ENCODE measurements around the gene SPG11.
"Not testable (repeated sequence)": the region's sequence is repeated elsewhere in the genome, so short reads cannot be mapped to it uniquely, and the experiment has no call there.

Gene SPG11

DNA sequence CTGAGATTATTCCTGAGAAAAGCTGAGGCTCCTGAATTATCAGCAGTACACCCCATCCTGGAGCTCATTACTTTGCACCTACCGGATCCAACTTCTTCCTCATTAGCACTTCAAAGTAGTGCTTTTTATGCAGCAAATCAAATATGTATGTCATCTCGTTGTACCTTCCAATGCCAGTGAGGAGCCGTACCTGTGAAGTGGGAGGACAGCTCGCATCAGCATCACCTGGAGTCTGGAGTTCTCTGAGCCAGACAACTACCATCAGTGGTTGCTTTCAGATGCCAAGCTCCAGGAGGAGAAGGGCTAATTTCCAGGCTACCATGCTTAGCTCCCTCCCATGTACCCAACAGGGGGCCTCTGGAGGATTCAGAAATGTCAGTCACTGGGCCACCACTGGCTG, 94.1 kb downstream of the SPG11 start:
- ChIA-PET POLR2A (no interaction called here), CTCF (interaction anchor here (0.6 to 0.8 kb wide), 2 partner anchors 10 to 110 kb away, joined by 3 to 6 read pairs; no protein-coding TSS in a partner anchor)
- DNase-seq (ENCODE audit: extremely low spot score), result no peak
- TF ChIP-seq ELF4 (IDR thresholded peaks at IDR 0.05), result no peak
- TF ChIP-seq BHLHE40 (IDR thresholded peaks at IDR 0.05; ENCODE audit: borderline replicate concordance), result no peak
- no peak for TF ChIP-seq CTBP1 (IDR thresholded peaks at IDR 0.05; ENCODE audit: borderline replicate concordance)
- TF ChIP-seq L3MBTL2 (conservative IDR thresholded peaks at IDR 0.05), result no peak
- no peak for TF ChIP-seq SUZ12 (IDR thresholded peaks at IDR 0.05)
- TF ChIP-seq, protein P1, sequence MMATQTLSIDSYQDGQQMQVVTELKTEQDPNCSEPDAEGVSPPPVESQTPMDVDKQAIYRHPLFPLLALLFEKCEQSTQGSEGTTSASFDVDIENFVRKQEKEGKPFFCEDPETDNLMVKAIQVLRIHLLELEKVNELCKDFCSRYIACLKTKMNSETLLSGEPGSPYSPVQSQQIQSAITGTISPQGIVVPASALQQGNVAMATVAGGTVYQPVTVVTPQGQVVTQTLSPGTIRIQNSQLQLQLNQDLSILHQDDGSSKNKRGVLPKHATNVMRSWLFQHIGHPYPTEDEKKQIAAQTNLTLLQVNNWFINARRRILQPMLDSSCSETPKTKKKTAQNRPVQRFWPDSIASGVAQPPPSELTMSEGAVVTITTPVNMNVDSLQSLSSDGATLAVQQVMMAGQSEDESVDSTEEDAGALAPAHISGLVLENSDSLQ (IDR thresholded peaks at IDR 0.05), result no peak
- no peak for TF ChIP-seq LEF1 (IDR thresholded peaks at IDR 0.05; ENCODE audit: borderline replicate concordance)
- no peak for TF ChIP-seq FOXA1 (IDR thresholded peaks at IDR 0.05)
- TF ChIP-seq FOXM1 (IDR thresholded peaks at IDR 0.05; ENCODE audit: borderline replicate concordance), result no peak

GRCh38 chr15:44568338-44568737, 95.1 kb downstream of the SPG11 start:
- DNase-seq (ENCODE audit: extremely low spot score), result no peak
- no peak for TF ChIP-seq ELF4 (IDR thresholded peaks at IDR 0.05)
- no peak for TF ChIP-seq LEF1 (IDR thresholded peaks at IDR 0.05; ENCODE audit: borderline replicate concordance)
- no peak for TF ChIP-seq NFRKB (IDR thresholded peaks at IDR 0.05)
- no peak for TF ChIP-seq HDGF (IDR thresholded peaks at IDR 0.05; ENCODE audit: borderline replicate concordance)
- no peak for TF ChIP-seq TARDBP (IDR thresholded peaks at IDR 0.05)
- TF ChIP-seq CTBP1 (IDR thresholded peaks at IDR 0.05; ENCODE audit: borderline replicate concordance), result no peak
- TF ChIP-seq, protein P1 (IDR thresholded peaks at IDR 0.05), result no peak
- no peak for TF ChIP-seq ARNT (IDR thresholded peaks at IDR 0.05)
- no peak for TF ChIP-seq ZNF384 (IDR thresholded peaks at IDR 0.05)
- no peak for TF ChIP-seq BHLHE40 (IDR thresholded peaks at IDR 0.05; ENCODE audit: borderline replicate concordance)

DNA sequence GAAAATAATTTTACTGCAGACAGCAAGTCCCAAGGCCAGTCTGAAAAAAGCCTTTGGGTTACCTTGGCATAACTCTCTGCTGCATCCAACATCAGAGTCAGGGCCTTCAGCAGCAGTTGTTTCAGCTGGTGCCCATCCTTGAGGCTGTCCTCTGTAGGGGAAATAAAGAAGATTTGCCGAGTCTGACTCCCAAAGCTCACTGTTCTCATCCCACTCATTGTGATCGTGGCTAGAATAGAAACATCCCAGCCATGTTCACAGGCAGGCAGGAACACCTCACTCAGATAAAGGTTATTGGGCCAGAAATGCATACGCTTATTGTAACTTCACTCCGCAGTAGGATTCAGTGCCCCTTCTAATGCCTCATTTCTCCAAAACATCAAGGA, 97.3 kb downstream of the SPG11 start:
- ChIA-PET CTCF (no interaction called here), POLR2A (no interaction called here)
- no peak for DNase-seq (ENCODE audit: extremely low spot score)
- TF ChIP-seq ARNT (IDR thresholded peaks at IDR 0.05) (no peak), BHLHE40 (IDR thresholded peaks at IDR 0.05; ENCODE audit: borderline replicate concordance) (no peak), ZNF384 (IDR thresholded peaks at IDR 0.05) (no peak), LEF1 (IDR thresholded peaks at IDR 0.05; ENCODE audit: borderline replicate concordance) (no peak), NFRKB (IDR thresholded peaks at IDR 0.05) (no peak), L3MBTL2 (conservative IDR thresholded peaks at IDR 0.05) (no peak), HDGF (IDR thresholded peaks at IDR 0.05; ENCODE audit: borderline replicate concordance) (no peak), SP1 (IDR thresholded peaks at IDR 0.05) (no peak), ELF4 (IDR thresholded peaks at IDR 0.05) (no peak), FOXK2 (IDR thresholded peaks at IDR 0.05) (no peak), TARDBP (IDR thresholded peaks at IDR 0.05) (no peak), FOXA1 (IDR thresholded peaks at IDR 0.05) (no peak)
- TF ChIP-seq, protein P1 (IDR thresholded peaks at IDR 0.05), result no peak

More at GRCh38 chr15:44568338-44568737, 95.1 kb downstream of the SPG11 start:
- ChIA-PET POLR2A (no interaction called here), CTCF (no interaction called here)

DNA sequence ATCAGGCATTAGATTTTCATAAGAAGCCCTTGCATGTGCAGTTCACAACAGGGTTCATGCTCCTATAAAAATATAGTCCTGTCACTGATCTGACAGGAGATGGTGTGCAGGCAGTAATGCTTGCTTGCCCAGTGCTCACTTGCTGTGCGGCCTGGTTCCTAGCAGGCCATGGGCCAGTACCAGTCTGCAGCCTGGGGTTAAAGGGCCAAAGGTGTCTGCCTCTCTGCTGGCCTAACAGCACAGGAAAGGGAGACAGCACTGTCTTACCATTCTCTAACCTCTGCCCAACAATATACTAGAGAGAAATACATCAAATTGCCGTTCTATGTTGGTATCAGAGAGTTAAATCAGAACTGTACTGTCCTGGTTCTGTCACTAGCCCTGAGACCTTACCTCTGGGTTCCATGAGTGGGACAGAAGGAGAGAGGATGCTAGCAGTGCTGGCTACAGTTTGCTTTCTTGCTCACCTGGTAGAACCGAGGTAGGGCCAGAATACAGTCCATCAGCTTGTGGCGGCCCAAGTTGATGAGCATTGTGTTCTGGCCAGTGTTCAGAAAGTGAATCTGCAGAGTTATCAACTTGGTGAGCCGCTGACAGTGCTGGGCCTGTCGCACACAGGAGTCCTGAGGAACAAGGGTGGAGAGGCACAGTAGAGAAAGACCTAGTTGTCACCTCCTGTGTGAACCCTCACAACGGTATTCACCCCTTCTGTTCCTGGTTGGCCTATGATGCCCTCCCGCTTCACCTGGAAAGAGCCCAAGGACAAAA, 97.9 kb downstream of the SPG11 start:
- CTCF ChIA-PET, result no interaction called here
- DNase-seq (ENCODE audit: extremely low spot score), result no peak
- POLR2A ChIA-PET, result no interaction called here
- no peak for TF ChIP-seq SP1 (IDR thresholded peaks at IDR 0.05)
- no peak for TF ChIP-seq NFRKB (IDR thresholded peaks at IDR 0.05)
- TF ChIP-seq ZNF384 (IDR thresholded peaks at IDR 0.05), result no peak
- TF ChIP-seq TARDBP (IDR thresholded peaks at IDR 0.05), result no peak
- TF ChIP-seq FOXK2 (IDR thresholded peaks at IDR 0.05), result no peak
- TF ChIP-seq SUZ12 (IDR thresholded peaks at IDR 0.05), result no peak
- TF ChIP-seq, protein P1 (IDR thresholded peaks at IDR 0.05), result no peak
- TF ChIP-seq HDGF (IDR thresholded peaks at IDR 0.05; ENCODE audit: borderline replicate concordance), result no peak
- TF ChIP-seq CTBP1 (IDR thresholded peaks at IDR 0.05; ENCODE audit: borderline replicate concordance), result no peak
- no peak for TF ChIP-seq LEF1 (IDR thresholded peaks at IDR 0.05; ENCODE audit: borderline replicate concordance)
- no peak for TF ChIP-seq ELF4 (IDR thresholded peaks at IDR 0.05)
- TF ChIP-seq FOXM1 (IDR thresholded peaks at IDR 0.05; ENCODE audit: borderline replicate concordance), result no peak
- no peak for TF ChIP-seq FOXA1 (IDR thresholded peaks at IDR 0.05)
- no peak for TF ChIP-seq BHLHE40 (IDR thresholded peaks at IDR 0.05; ENCODE audit: borderline replicate concordance)
- TF ChIP-seq L3MBTL2 (conservative IDR thresholded peaks at IDR 0.05), result no peak
- TF ChIP-seq ARNT (IDR thresholded peaks at IDR 0.05), result no peak

DNA sequence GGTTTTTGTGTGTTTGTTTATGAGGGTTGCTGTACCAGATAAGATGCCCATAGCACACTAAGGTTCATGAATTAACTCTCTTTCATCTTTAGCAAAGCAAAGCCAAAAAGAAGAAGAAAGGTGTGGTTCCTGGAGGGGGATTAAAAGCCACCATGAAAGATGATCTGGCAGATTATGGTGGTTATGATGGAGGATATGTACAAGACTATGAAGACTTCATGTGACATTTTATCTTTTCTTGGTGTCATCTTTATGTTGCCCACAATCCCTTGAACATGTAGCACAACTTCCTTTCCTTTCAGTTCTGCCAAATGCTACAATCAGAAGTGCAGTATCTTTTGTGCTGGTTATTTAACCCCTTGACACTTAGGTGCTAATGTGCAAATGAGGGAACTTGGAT, 102.5 kb downstream of the SPG11 start:
- CTCF ChIA-PET; DNase-seq (ENCODE audit: extremely low spot score); POLR2A ChIA-PET: not testable (repeated sequence)

All from HEK293T (cell line).